ENCODE data around the gene ACVR2B.

- TF ChIP-seq CTCF (IDR thresholded peaks at IDR 0.05 in 2 of 3, conservative IDR thresholded peaks at IDR 0.05 in 1 of 3; ENCODE audit: borderline replicate concordance in 1 of 3, insufficient read depth in 1 of 3, low read depth in 2 of 3, low read length in 2 of 3), result no peak
- no peak for TF ChIP-seq CEBPB (IDR thresholded peaks at IDR 0.05; ENCODE audit: low read depth)
- no peak for TF ChIP-seq POLR2A (IDR thresholded peaks at IDR 0.05; ENCODE audit: borderline replicate concordance, extremely low read depth, insufficient read depth, insufficient read length)
- no peak for TF ChIP-seq YY1 (IDR thresholded peaks at IDR 0.05; ENCODE audit: extremely low read depth, insufficient replicate concordance, low read depth, low read length)
- TF ChIP-seq POLR2AphosphoS5 (IDR thresholded peaks at IDR 0.05; ENCODE audit: low read depth, low read length), result no peak
- TF ChIP-seq EZH2phosphoT487 (IDR thresholded peaks at IDR 0.05; ENCODE audit: borderline replicate concordance), result no peak
- TF ChIP-seq, protein P1, sequence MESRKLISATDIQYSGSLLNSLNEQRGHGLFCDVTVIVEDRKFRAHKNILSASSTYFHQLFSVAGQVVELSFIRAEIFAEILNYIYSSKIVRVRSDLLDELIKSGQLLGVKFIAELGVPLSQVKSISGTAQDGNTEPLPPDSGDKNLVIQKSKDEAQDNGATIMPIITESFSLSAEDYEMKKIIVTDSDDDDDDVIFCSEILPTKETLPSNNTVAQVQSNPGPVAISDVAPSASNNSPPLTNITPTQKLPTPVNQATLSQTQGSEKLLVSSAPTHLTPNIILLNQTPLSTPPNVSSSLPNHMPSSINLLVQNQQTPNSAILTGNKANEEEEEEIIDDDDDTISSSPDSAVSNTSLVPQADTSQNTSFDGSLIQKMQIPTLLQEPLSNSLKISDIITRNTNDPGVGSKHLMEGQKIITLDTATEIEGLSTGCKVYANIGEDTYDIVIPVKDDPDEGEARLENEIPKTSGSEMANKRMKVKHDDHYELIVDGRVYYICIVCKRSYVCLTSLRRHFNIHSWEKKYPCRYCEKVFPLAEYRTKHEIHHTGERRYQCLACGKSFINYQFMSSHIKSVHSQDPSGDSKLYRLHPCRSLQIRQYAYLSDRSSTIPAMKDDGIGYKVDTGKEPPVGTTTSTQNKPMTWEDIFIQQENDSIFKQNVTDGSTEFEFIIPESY (IDR thresholded peaks at IDR 0.05; ENCODE audit: extremely low read depth, insufficient replicate concordance, low read length), result no peak
- TF ChIP-seq, protein P2, sequence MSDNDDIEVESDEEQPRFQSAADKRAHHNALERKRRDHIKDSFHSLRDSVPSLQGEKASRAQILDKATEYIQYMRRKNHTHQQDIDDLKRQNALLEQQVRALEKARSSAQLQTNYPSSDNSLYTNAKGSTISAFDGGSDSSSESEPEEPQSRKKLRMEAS (IDR thresholded peaks at IDR 0.05), result no peak
- TF ChIP-seq ATF3 (IDR thresholded peaks at IDR 0.05), result no peak
- TF ChIP-seq RAD21 (IDR thresholded peaks at IDR 0.05; ENCODE audit: low read depth), result no peak
- TF ChIP-seq SP1 (IDR thresholded peaks at IDR 0.05; ENCODE audit: low read depth), result peak; percentile 18; the same call in 1 of the 2 replicates
Observed at GRCh38 chr3:38458796-38459498, 5.3 kb downstream of the ACVR2B start.
